WERI-Rb-1 (cell line): ENCODE results near the gene KDM4B.

ENCODE experiments used
- DNase-seq: peaks from one replicate; pipeline ENCODE4 v3.0.0-alpha.2; 2020
- H3K27ac ChIP-seq: fragments of 250-450 bp; sonication (Bioruptor Pico); 2 replicates; pipeline ENCODE4 v1.5.1; 2020; ENCODE audit warnings: mild to moderate bottlenecking, moderate library complexity
- H3K27me3 ChIP-seq: fragments of 250-450 bp; sonication (Bioruptor Pico); 2 replicates; pipeline ENCODE4 v1.5.1; 2021; ENCODE audit warnings: mild to moderate bottlenecking, low read depth, moderate library complexity; ENCODE audit not compliant: insufficient read depth, severe bottlenecking
- H3K36me3 ChIP-seq: fragments of 250-450 bp; sonication (Bioruptor Pico); 2 replicates; pipeline ENCODE4 v1.5.1; 2020; ENCODE audit warnings: mild to moderate bottlenecking, moderate library complexity
- H3K4me3 ChIP-seq: 2 replicates; pipeline ENCODE4 v1.5.1; 2011; ENCODE audit warnings: low read depth, mild to moderate bottlenecking, control low read depth, low read length
- H3K9me3 ChIP-seq: fragments of 250-450 bp; sonication (Bioruptor Pico); 2 replicates; pipeline ENCODE4 v1.5.1; 2021; ENCODE audit warnings: mild to moderate bottlenecking, moderate library complexity; ENCODE audit not compliant: severe bottlenecking
- TF ChIP-seq, protein P1 (sequence below): IDR thresholded peaks from 2 replicates; pipeline ENCODE4 v1.5.1; 2011; ENCODE audit warnings: low read depth, mild to moderate bottlenecking, control low read depth, inconsistent platforms, low read length

KDM4B gene

DNA sequence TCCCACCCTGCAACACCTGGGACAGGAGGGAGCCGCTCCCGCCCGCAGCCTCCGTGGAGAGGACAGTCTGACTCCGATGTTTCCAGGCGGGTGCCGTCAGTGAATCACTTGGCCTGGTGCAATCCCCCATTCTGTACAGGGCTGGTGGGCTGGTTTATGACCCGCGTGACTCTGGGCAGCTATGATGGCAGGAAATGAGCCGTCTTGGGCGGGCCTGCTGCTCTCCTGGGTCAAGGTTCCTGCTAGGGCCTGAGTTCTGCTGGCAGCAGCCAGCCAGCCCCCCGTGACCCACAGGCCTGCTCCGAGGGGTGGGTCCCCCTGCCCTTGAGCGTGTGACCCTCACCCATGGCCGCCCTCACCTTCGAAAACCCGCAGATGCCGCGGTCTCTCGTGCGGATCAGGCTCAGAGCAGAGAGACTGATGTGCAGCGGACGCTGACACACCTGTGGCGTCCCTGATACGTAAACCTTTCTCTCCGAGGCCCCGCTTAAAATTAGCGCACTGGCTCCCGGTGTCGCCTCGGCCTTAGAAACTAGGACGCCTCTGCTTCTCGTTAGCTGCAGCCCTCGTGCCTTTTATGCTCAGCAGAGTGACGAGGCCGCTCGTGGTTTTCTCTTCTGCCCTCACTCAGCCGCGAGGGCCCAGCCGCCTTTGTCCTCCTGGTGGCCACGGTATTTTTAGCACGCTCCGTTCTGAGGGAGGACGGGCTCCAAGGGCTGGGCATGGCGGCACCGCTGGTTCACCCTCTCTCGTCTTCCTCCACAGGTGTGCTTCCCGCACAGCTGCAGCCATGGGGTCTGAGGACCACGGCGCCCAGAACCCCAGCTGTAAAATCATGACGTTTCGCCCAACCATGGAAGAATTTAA is 63.4 kb downstream of the KDM4B start:
- H3K36me3 ChIP-seq = peaks cover 39% of the 10 kb centered on the region
- H3K9me3 ChIP-seq = no peaks in the 10 kb centered on the region
- no peak for DNase-seq
- H3K4me3 ChIP-seq = no peak overlapping the region
- H3K27ac ChIP-seq = no peak overlapping the region; the same call in 1 of the 2 replicates
- H3K27me3 ChIP-seq = no peaks in the 10 kb centered on the region
- TF ChIP-seq, protein P1, sequence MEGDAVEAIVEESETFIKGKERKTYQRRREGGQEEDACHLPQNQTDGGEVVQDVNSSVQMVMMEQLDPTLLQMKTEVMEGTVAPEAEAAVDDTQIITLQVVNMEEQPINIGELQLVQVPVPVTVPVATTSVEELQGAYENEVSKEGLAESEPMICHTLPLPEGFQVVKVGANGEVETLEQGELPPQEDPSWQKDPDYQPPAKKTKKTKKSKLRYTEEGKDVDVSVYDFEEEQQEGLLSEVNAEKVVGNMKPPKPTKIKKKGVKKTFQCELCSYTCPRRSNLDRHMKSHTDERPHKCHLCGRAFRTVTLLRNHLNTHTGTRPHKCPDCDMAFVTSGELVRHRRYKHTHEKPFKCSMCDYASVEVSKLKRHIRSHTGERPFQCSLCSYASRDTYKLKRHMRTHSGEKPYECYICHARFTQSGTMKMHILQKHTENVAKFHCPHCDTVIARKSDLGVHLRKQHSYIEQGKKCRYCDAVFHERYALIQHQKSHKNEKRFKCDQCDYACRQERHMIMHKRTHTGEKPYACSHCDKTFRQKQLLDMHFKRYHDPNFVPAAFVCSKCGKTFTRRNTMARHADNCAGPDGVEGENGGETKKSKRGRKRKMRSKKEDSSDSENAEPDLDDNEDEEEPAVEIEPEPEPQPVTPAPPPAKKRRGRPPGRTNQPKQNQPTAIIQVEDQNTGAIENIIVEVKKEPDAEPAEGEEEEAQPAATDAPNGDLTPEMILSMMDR = no peak

DNA sequence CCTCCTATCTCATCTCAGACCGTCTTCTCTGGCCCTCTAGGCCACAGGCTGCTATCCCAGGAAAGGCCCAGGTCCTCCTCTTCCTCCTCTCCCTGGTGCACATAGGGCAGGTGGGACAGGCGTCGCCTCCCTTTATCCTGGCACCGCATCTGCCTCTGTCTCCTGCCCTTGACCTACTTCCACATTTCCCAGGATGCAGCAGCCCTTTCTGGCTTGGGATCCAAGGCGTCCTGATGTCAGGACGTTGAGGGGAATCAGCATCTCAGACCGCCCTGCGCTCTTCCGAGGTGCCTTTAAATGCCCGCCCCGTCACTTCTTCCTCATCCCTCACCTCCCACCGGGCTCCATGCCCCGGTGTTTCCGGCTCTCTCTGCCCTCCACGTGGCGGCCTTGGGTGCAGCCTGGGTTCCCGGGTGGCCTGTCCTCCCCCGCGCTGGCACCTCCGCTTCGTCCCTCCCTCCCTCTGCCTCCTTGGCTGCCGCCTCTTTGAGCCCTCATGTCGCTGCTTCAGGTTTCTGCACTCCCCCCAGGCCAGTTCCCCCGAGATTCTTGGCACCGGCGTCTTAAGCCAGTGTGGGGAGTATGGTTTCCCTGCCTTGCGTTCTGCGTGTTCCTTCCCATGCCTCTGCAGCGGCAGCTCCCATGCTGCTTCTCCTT is 66.3 kb downstream of the KDM4B start:
- no peak overlapping the region for H3K4me3 ChIP-seq
- no peaks in the 10 kb centered on the region for H3K27me3 ChIP-seq
- no peak for DNase-seq
- TF ChIP-seq, protein P1 = no peak
- H3K27ac ChIP-seq = no peak overlapping the region
- H3K36me3 ChIP-seq = peaks cover 57% of the 10 kb centered on the region
- H3K9me3 ChIP-seq = no peaks in the 10 kb centered on the region

DNA sequence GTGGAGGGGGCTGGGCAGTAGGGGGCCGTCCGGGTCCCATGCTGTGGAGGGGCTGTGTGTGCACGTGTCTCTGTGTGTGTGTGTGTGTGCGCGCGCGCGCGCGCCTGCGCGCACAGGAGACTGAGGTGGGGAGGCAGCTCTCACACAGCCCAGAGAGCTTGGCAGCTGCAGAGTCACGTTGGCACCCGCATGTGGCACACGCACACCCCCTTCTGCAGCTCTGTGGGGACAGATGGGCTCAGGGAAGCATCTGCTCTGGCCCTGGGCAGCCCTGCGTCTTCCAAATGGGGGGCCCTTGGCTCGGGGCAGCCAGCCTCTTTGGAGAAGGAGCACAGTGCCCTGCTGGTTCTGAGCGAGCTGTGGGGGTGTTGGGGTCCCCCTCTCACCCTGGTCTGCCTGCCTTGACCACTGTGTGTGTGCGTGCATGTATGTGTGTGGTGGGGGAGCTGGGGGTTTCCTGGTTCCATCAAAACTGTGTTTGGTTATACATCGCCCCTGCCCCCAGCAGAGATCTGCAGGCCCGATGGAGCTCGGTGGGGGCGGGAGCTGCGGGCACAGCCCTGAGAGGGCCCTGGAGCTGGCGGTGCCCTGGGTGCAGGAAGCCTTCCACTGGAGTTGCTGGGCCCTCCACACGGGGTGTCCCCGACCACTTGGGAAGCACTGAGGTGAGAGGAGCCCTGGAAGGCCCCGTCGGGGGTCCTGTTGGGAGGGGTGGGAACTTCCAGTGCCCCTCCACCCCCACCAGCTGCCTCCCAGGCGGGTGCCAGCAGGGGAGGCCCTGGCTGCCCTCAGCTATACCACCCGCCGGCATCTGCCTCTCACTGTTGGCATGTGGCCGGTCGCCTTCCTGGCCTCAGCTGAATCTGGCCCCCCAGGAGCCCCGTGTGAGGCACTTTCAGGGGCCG is 67.1 kb downstream of the KDM4B start:
- TF ChIP-seq, protein P1 = no peak
- Histone ChIP-seq H3K27ac (peak overlapping the region; percentile 59), H3K9me3 (no peaks in the 10 kb centered on the region), H3K36me3 (peaks cover 65% of the 10 kb centered on the region), H3K4me3 (no peak overlapping the region), H3K27me3 (no peaks in the 10 kb centered on the region)
- no peak for DNase-seq

DNA sequence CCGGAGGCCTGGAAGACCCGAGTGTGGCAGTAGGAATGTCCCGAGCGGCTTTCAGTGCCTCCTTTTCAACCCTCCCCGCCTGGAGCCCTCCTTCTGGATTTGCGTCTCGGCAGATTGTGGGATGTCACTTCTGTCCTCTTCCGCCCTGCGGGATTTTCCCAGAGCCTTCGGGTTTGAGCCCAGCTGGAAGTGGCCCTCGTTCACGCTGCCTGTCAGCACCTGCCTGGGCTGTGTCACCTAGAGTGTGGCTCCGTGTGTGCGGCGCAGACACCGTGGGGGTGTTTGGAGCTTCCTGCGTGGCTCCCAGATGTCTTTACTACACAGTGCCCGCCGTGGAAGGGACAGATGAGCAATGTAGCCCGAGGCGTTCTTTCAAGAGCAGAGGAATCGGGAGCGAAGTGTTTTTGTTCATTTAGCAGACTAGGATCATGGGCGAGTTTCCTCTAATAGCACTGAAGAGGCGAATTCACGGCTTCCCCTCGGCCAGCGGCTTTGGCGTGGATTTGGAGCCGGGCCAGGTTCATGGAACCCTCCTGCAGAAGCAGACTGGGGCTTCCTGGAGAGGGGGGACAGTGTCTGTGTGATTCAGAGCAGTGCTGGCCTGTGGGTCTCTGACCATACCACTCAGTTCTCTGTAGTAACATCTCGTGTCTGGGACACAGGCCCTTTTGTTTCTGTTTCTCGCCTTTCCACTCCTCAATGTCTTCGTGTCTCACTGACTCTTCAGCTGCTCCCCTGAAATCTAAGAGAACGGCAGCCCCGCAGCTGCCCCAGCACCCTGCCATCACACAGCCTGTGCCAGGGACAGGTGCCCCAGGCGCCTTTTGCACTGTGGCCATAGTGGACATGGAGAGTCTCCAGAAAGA is 68.0 kb downstream of the KDM4B start:
- DNase-seq = peak; percentile 75
- Histone ChIP-seq H3K27me3 (no peaks in the 10 kb centered on the region), H3K27ac (peak overlapping the region; percentile 59), H3K4me3 (no peak overlapping the region), H3K36me3 (peaks cover 74% of the 10 kb centered on the region), H3K9me3 (no peaks in the 10 kb centered on the region)
- TF ChIP-seq, protein P1 = no peak

DNA sequence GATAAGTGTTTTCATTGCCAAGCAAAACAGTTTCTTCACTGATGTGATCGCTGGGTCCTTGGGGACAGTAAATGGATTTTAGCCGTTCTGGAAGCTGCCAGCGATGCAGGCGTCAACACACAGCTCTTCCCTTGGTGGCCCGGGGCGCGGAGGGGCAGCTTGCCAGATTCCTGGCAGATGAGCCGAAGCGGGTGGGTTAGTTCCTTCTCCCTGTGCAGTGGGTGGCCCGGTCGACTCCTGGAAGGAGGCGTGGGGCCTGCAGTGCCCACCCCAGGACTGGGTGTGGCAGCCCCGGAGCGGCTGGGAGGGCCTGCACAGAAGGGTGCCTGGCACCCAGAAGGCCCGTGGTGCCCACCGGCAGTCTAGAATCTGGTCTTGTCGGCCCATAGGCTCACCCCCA is 69.0 kb downstream of the KDM4B start:
- Histone ChIP-seq H3K27me3 (no peaks in the 10 kb centered on the region), H3K36me3 (peaks cover 76% of the 10 kb centered on the region), H3K4me3 (no peak overlapping the region), H3K27ac (peak overlapping the region; percentile 23; the same call in 1 of the 2 replicates), H3K9me3 (no peaks in the 10 kb centered on the region)
- DNase-seq = no peak
- TF ChIP-seq, protein P1 = no peak
